GM19023 (cell line): ENCODE data around the gene TRAP1.
A peak's percentile ranks its signal among the peaks of the same experiment; 100 is the strongest.

Experiments
- ATAC-seq: cut with Tn5 transposase; IDR thresholded peaks from one replicate; pipeline ENCODE4 v1.9.1; 2021; ENCODE audit warnings: mild to moderate bottlenecking, moderate library complexity; ENCODE audit not compliant: unreplicated experiment

The TRAP1 gene

DNA sequence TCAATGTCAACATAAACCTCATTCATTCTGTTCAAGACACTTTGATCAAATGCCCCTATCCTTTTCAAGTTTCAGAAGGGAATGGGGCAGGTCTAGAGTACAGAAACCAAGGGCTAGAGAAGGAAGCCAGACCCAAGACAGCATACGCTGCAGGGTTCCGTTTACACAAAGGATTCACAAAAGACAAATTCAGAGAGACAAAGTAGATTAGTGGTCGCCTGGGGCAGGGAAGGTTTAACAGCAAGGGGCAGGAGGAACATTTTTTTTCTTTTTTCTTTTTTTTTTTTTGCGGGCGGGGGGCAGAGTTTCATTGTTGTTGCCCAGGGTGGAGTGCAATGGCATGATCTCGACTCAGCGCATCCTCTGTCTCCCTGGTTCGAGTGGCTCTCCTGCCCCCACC is 19.9 kb upstream of the TRAP1 start:
- ATAC-seq = no peak

DNA sequence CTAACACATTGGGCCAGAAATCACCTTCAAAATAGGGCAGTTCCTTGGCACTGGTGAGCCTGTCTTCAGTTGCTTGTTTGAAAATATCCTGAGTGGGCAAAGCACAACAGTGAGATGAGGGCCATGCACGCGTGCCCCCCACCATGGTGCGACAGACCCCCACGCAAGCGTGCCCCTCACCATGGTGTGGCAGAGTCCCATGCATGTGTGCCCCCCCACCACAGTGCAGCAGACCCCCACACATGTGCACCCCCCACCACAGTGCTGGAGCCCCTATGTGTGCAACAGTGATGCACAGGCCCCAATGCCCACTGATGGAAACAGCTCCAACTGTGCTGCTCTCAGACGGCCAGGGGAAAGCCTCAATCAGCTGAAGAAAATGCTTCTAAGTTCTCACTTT is 18.8 kb upstream of the TRAP1 start:
- no peak for ATAC-seq

DNA sequence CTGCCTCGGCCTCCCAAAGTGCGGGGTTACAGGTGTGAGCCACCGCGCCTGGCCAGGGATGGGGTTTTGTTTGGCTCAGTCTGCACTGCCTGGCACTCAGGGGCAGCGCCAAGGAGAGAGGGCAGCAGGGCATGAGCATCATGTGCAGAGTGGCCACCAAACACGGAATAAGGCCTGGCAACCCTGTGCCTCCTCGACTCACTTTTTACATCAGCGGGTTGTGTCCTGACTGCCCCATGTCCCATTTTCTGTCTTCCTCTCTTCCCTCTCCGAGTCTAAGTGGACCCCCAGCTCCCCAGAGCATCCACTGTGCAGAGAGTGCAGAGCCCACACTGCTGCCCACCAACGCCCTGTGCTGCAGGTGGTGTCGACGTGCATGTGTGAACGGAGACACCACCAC is 18.2 kb upstream of the TRAP1 start:
- no peak for ATAC-seq

DNA sequence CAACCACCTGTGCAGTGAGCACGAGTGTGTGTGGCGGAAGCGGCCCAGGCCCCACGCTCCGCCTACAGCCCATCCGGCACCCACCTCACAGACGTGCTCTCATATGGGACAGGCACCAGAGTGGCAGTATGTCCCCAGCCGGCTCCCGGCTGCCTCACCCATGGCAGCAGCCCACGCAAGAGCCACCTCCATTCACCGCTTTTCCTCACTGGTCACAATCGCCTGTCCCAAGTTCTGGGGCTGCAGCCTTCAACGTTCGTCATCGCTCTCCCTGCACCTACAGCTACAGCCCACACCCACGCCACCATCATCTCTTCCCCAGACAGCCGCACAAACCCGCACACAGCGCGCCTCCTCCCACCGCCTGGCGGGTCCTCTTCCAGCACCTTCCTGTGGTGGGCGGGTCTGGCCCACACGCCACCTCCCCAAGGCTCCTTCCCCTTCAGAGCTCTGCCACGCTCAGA is 17.5 kb upstream of the TRAP1 start:
- ATAC-seq = no peak

DNA sequence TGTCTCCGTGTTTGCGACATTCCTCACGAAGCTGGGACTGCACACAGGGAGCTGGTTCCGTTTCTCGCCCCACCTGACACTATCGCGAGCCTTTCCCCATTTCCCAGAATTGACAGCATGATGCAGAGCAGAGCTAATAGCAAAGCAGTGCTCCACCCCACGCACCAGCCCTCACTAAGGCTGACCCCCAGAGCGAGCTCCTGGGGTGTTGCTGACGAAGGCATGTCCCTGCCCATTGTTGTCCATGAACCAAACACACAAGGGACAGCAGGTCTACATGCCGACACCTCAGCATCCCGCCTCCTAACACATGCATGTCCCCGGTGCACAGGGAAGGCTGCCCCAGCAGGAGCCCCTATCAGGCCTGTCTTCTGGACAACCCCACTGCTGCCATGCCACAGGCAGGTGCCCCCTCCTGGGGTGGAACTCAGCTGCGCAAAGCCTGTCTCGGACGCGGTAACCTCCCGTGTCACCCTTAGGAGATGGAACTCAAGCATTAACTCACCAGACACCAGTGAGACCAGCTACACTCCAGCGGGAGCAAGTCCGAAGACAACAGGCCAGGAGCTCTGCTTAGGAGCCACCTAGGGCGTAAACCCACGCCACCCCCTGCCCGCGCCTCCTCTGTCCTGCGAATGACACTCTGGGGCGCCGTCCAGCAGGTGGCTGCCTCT is 16.9 kb upstream of the TRAP1 start:
- no peak for ATAC-seq

DNA sequence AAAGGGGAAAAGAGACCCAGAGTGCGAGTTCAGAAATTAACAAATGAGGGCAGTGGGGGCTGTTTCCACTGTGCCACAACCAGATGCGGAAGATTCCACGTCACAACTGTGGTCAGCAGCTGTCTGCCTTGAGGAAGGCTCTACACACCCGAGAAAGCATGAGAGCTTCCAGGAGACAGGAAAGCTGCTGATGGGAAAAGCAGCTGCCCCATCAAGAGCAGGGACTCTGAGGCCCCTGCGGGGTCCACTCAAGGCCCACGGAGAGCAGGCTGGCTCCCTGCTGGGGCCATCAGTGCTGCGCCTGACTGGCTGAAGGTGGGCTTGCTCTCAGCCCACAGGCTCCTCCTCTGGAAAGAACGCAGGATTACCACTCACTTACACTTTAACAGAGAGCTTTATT is 14.8 kb upstream of the TRAP1 start:
- no peak for ATAC-seq

DNA sequence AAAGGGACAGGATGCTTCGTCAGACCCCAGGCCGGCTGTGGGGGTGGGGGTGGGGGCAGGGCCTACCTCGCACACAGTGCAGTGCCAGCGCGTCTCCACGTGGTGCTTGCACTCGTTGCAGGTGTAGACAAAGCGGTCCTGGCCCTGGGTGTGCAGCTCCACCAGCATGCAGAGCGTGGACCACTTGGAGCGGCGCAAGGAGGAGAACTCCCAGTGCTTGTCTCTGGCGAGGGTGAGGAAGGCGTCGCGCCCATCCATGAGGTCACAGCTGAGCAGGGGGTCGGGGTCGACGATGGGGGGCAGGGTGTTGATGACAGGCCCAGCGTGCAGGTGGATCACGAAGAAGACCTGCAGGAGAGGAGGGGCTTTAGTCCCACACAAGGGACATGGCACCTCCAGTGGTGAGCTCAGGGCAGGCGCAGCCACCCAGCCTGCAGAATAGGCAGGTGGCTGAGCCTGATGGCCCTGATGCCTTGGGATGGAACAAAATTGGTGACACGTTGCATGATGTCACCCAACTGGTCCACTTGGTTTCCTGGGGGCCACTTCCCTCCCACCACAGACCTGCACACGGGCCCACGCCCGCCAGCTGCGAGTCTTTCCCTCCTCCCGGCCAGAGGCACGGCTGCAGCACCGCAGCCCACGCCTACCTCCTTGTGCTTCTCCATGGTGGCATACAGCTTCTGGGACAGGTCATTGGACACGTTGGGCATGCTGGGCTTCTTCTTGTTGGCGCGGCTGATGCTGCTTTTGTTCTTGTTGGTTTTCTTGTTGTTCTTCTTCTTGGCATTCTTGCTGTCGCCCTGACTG is 14.0 kb upstream of the TRAP1 start:
- ATAC-seq = no peak

DNA sequence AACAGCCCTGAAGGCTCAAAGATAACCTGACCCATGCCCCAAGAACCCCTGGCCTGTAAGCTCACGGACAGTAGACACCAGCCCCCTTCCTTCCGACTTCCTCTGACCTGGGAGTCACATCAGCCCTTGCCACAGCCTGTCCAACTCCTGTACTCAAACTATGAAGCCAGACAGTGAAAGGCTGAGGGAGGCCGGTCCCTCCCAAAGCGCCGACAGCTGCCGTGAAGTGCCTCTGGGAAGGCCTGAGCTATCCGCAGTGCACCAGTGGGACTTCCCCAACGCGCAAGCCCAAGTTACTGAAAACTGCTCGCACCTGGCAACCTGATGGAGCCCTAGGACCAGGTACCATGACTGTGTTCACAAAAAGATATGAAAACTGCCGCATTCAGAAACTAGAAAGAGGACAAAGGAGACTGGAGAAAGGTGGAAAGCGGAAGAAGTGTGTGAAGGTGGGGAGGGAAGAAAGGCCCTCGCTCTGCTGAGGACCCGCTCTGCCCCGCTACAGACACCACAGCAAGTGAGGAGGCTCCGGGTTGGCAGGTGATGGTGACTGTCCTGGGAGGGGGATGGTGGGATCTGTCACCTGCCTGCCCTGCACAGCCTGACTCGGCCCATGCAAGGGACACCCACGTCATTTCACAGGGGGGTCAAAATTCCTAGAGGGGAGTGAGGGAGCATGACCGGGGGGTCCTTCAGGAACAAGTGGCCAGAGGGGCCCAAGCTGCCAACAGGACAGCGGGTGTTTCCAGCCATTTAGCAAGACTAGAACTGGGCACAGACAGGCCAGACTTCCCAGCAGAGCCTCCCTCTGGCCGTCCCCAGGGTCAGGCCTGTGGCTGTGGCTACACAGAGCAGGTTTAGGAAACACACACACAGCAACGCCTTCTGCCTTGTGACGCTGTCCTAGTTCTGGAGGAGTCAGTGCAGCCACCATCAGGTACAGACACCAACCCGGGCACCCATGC is 13.1 kb upstream of the TRAP1 start:
- no peak for ATAC-seq

DNA sequence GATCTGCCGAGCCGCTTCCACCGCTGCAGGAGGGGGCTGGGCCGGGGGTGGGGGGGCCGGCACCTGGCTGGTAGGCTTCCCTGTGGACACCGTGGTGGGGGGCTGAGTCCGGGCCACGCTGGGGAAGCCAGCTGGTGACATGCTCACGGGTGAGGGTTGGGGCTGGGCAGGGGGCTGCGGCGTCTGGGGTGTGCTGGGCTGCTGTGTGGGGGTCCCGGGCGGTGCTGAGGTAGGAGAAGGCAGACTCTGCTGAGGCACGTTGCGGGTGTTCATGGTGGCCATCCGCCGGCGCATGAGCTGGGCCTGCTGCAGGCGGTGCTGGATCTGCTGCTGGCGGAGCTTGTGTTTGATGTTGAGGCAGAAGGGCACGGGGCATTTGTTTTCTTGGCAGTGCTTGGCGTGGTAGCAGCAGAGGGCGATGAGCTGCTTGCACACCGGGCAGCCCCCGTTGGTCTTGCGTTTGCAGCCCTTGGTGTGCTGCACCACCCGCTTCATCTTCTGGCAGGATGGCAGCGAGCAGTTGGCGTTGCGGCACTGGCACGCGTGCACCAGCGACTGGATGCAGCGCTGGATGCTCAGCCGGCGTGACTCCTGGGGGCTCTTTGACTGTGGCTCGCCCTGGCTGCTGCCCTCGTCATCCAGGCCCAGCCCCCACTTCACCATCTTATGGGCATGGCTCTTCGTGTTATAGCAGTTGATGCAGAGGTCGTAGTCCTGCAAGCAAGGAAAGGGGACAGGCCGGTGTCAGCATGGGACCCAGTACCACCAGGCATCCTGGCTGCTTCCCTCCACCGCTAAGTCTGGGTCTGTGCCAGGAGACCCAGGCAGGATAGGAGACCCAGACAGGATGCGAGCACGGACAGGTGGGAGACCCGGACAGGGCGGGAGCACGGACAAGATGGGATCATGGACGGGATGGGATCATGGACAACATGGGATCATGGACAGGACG is 12.1 kb upstream of the TRAP1 start:
- ATAC-seq = no peak

DNA sequence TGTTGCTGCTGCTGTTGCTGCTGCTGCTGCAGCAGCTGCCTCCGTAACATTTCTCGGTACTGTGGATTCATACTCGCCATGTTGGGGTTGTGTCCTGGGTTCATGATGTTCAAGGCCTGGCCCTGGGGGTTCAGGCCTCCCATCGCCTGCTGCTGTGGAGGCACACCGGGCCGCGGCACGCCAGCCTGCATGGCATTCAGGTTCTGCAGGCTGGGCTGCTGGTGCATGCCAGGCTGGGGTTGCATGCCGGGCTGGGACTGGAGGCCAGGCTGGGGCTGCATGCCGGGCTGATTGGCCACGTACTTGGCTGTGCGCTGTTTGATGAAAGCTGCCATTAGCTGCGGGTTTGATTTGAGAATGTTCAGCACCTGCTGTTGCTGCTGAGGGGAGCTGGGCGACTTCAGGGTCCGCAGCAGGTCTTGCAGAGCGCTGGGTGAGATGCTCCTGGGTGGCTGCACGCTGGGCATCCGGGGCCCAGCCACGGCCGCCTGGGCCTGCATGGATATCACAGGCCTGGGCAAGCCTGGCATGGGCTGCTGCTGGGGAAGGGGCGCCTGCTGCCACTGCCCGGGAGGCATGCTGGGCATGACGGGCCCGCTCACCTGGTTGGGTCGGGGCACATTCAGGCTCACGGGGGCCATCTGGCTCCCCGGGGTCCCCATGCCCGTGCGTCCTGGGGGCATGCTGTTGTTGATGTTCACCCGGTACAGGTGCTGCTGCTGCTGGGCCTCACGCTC is 11.3 kb upstream of the TRAP1 start:
- no peak for ATAC-seq

DNA sequence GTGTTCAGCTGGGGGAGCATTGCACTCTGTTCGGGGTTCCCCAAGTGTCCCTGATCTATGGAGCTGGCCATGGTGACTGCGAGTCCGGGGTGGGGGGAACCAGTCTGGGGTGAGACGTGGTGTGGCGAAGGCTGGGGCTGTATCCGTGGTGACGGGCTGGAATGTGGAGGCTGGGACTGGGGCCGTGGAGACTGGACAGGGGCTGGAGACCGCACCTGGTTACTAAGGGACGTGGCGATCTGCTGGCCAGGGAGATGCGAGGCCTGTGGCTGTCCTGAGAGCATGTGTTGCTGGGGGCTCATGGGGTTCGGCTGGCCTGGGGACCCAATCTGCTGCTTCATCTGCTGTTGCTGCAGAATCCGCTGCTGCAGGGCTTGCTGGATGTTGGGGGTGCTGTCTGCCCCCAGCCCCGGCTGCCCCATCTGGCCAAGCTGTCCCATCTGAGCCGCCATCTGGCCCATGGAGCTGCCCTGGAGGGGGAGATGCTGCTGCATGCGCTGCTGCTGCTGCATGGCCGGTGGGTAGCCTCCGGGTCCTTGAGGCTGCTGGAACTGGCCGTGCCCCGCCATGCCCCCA is 10.6 kb upstream of the TRAP1 start:
- no peak for ATAC-seq

DNA sequence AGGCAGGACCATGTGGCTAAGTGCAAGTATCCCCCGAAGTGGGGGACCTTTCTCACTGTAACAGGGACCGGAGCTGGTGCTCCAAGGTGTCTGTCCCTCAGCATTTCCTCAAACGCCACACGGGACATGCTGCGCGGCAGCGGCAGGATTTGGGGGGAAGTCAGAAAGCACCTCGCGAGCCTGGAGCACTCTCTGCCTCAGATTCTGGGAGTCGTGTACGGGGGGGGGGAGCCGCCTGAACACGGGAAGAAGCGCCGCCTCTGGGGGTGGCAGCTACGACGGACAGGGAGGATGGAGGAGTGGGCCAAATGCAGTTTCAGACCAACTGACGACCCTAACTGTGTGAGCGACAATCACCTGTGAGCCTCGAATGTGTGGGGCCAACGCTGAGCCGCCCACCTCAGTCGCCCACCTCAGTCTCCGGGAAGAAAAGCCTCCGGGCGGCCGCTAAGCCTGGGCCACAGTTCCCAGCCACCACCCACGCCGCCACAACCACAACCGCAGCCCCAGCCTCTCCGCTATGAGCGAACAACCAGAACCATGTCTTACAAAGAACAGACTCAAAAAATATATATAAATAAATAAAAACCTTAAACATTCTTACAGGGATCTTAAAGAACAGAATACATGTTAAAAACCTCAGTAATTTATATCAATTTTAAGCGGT is 8.8 kb upstream of the TRAP1 start:
- ATAC-seq = no peak

DNA sequence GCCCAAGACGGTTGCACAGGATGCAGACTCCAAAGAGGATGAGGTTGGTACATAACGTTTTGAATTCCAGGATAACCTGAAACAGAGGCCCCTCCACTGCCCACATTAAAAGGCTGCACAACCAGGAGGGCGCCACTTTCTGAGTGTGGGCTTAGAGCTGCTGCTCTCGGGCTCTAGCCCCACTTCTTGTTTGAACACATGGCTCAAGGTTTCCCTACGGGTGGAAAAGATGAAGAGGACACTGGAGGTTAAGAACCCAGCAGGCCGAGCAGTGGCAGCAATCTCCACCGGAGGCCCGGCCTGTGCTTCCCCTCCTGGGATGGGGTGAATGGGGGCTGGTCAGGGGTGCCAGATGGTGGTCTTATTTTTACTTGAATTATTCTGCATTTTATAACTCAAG is 8.0 kb upstream of the TRAP1 start:
- ATAC-seq = no peak

DNA sequence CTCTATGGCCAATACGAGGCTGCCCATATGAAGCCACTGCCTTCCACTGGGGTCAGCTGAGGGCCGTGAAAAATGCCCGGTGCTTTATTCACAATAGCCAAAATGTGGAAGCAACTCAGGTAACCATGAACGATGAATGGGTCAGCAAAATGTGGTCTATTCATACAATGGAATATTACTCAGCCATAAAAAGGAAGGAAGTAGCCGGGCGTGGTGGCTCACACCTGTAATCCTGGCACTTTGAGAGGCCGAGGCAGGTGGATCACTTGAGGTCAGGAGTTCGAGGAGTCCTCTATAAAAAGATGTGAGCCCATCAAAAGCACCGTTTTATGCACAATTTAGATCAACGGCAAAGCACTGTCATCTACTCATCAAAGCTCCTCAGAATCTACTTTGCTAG is 5.2 kb upstream of the TRAP1 start:
- no peak for ATAC-seq

DNA sequence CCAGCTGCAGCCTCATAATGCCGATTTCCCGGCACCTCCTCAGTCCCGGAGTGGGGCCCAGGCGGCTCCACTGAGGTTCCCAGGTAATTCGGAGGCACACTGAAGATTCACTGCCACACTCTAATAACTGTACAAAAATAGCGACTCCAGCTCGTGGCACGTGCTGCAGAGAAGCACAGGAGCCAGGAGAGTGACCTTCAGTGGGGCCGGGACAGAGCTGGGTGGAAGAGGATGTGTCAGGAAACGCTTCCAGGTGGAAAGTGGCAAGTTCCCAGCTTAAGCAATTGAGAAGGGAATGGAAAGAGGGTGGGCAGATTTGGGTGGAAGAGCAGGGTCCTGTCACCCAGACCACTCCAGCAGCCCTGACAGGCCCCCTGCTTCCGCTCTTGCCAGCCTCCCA is 3.1 kb upstream of the TRAP1 start:
- ATAC-seq = no peak

DNA sequence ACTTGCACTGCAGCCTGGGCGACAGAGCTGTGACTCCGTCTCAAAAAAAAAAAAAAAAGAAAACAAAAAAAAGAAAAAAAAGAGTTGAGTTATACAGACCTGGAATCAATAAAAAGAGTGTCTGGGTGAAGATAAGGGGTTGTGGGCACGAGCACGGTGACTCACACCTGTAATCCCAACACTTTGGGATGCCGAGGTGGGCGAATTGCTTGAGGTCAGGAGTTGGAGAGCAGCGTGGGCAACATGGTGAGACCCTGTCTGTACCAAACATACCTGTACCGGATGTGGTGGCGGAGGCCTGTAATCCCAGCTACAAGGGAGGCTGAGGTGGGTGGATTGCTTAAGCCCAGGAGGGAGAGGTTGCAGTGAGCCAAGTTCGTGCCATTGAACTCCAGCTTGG is 1.3 kb upstream of the TRAP1 start:
- ATAC-seq = no peak

DNA sequence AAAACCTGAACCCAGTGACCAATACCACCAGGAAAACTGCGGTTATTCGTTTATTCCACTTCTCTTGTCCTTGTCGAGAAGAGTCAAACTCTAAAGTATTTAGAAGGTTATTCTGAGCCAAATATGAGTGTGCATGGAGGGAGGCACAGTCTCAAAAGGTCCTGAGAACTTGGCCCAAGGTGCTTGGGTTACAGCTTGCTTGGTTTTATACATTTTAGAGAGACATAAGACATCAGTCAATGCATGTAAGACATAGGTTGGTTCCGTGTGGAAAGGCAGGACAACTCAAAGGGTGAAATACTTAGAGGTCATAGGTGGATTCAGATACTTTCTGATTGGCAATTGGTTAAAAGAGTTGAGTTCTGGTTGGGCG is 681 bp upstream of the TRAP1 start:
- no peak for ATAC-seq

DNA sequence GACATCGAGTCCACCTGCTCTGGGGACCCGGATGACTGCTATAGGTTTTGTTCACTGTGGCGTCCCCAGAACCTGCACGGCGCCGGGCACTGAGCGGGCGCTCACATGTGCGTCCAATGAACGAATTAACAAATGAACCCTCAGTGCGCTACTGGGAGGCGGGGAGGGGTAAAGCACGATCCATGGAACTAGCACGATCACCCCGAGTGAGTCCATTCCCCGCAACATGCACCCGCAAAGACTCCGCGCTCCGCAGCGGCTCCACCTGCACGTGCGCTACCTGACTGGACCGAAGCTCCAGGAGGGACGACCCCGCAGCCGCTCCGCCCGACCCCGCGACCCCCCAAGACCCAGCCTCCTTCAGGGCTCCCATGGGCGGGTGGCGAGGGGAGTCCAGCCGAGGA is 491 bp downstream of the TRAP1 start:
- peak; percentile 30 for ATAC-seq

DNA sequence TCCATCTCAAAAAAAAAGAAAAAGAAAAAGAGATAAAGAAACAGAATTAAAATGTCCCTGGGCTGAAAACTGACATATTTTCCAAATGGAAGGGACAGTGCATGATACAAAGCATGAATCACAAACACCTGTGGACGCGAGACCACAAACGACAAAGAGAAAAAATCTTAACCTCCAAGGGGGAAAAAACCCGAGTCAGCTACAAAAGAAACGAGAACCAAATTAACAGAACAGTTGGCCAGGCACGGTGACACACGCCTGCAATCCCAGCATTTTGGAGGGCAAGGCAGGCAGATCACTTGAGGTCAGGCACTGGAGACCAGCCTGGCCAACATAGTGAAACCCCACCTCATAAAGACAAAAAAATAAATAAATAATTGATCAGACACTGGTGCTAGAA is 1.9 kb downstream of the TRAP1 start:
- no peak for ATAC-seq
